ENCODE measurements around the gene ARMH1. TPM values are rescaled to one million over a fixed set of nuclear protein-coding genes. Genes with fewer than 3 reads are reported as not detected.

Gene ARMH1
- total and polyA plus RNA-seq, 2 donors (not counting 1 experiment from before 2014, with no cell fraction given), result 10.2 to 225 TPM

GRCh38 chr1:44693159-44693558 is 18.6 kb downstream of the ARMH1 start:
- Histone ChIP-seq H3K4me1 (ENCODE audit: control insufficient read depth in 2 of 2, insufficient read depth in 2 of 2, low read length in 2 of 2) (peaks cover 37% of the 10 kb centered on the region in 2 donors), H4K20me1 (ENCODE audit: control insufficient read depth, insufficient read depth, low read length, poor library complexity, severe bottlenecking) (no peaks in the 10 kb centered on the region), H3K9ac (ENCODE audit: low read length) (no peak overlapping the region), H3K9me3 (ENCODE audit: control extremely low read depth in 1 of 3, control insufficient read depth in 2 of 3, insufficient read depth in 1 of 3, low read length in 2 of 3) (no peaks in the 10 kb centered on the region), H2AFZ (ENCODE audit: insufficient read depth, low read depth, low read length, poor library complexity, severe bottlenecking) (no peak overlapping the region), H3K27me3 (replicated peaks in 1 of 4; ENCODE audit: control extremely low read depth in 1 of 4, control insufficient read depth in 3 of 4, insufficient read depth in 4 of 4, low read length in 3 of 4) (no peaks in the 10 kb centered on the region), H3K27ac (ENCODE audit: low read length in 2 of 2) (no peak overlapping the region), H3K4me2 (replicated peaks; ENCODE audit: low read depth, low read length, poor library complexity, severe bottlenecking) (no peak overlapping the region), H3K36me3 (replicated peaks in 1 of 2; ENCODE audit: control extremely low read depth in 1 of 2, control insufficient read depth in 1 of 2, extremely low read depth in 1 of 2, insufficient read depth in 2 of 2, low read length in 1 of 2) (peaks cover 0 to 2% of the 10 kb centered on the region in 2 experiments), H3K79me2 (ENCODE audit: control insufficient read depth, insufficient read depth, low read length) (peaks cover 5% of the 10 kb centered on the region), H3K4me3 (ENCODE audit: control extremely low read depth in 1 of 5, extremely low read depth in 1 of 5, insufficient read depth in 1 of 5, low read depth in 2 of 5, low read length in 4 of 5) (no peak overlapping the region)
- DNase-seq, result no peak
- TF ChIP-seq EZH2 (IDR thresholded peaks at IDR 0.05; ENCODE audit: borderline replicate concordance, insufficient read depth, low read depth, low read length, poor library complexity, severe bottlenecking), result no peak
- no peak for TF ChIP-seq CTCF (IDR thresholded peaks at IDR 0.05)
- Mint-ChIP-seq H3K4me1 (peaks cover 42% of the 10 kb centered on the region), H3K27me3 (no peaks in the 10 kb centered on the region), H3K9me3 (ENCODE audit: insufficient read depth) (no peaks in the 10 kb centered on the region), H3K27ac (no peak overlapping the region), H3K4me3 (no peak overlapping the region)
- POLR2A ChIA-PET, result no interaction called here
- WGBS (ENCODE audit: insufficient coverage), result 100% methylated on average over 1 of the region's 2 CpGs
- no peak for ATAC-seq (ENCODE audit: low read depth)
- intact Hi-C loops (cut with micrococcal nuclease), result no loop called here
- CTCF ChIA-PET, result no interaction called here

- no peak overlapping the region for H3K4me2 ChIP-seq (replicated peaks; ENCODE audit: low read depth, low read length, poor library complexity, severe bottlenecking)
- Mint-ChIP-seq H3K9me3 (ENCODE audit: insufficient read depth) (no peaks in the 10 kb centered on the region), H3K4me3 (no peak overlapping the region), H3K27me3 (no peaks in the 10 kb centered on the region), H3K27ac (peak overlapping the region; percentile 26), H3K4me1 (peaks cover 45% of the 10 kb centered on the region)
- CTCF ChIA-PET, result no interaction called here
- POLR2A ChIA-PET, result no interaction called here
- DNase-seq (no peak), ATAC-seq (ENCODE audit: low read depth) (no peak)
- intact Hi-C loops (cut with micrococcal nuclease), result no loop called here
- no peaks in the 10 kb centered on the region for H3K27me3 ChIP-seq (replicated peaks in 1 of 4; ENCODE audit: control extremely low read depth in 1 of 4, control insufficient read depth in 3 of 4, insufficient read depth in 4 of 4, low read length in 3 of 4)
- H3K79me2 ChIP-seq (ENCODE audit: control insufficient read depth, insufficient read depth, low read length), result peaks cover 5% of the 10 kb centered on the region
- no peak overlapping the region for H3K4me3 ChIP-seq (ENCODE audit: control extremely low read depth in 1 of 5, extremely low read depth in 1 of 5, insufficient read depth in 1 of 5, low read depth in 2 of 5, low read length in 4 of 5)
- no peaks in the 10 kb centered on the region for H3K9me3 ChIP-seq (ENCODE audit: control extremely low read depth in 1 of 3, control insufficient read depth in 2 of 3, insufficient read depth in 1 of 3, low read length in 2 of 3)
- peaks cover 44% of the 10 kb centered on the region in 2 donors for H3K4me1 ChIP-seq (ENCODE audit: control insufficient read depth in 2 of 2, insufficient read depth in 2 of 2, low read length in 2 of 2)
- TF ChIP-seq EZH2 (IDR thresholded peaks at IDR 0.05; ENCODE audit: borderline replicate concordance, insufficient read depth, low read depth, low read length, poor library complexity, severe bottlenecking), result no peak
- no peak for TF ChIP-seq CTCF (IDR thresholded peaks at IDR 0.05)
- 100% methylated on average over 1 of the region's 3 CpGs for WGBS (ENCODE audit: insufficient coverage)
- H3K27ac ChIP-seq (ENCODE audit: low read length in 2 of 2), result no peak overlapping the region
- H2AFZ ChIP-seq (ENCODE audit: insufficient read depth, low read depth, low read length, poor library complexity, severe bottlenecking), result no peak overlapping the region
- peaks cover 0 to 2% of the 10 kb centered on the region in 2 experiments for H3K36me3 ChIP-seq (replicated peaks in 1 of 2; ENCODE audit: control extremely low read depth in 1 of 2, control insufficient read depth in 1 of 2, extremely low read depth in 1 of 2, insufficient read depth in 2 of 2, low read length in 1 of 2)
- no peak overlapping the region for H3K9ac ChIP-seq (ENCODE audit: low read length)
- H4K20me1 ChIP-seq (ENCODE audit: control insufficient read depth, insufficient read depth, low read length, poor library complexity, severe bottlenecking), result no peaks in the 10 kb centered on the region
Measured at GRCh38 chr1:44693900-44694299, 19.4 kb downstream of the ARMH1 start.

Data from B cell (primary cell).